ENCODE measurements around the gene MAST3. TPM values are rescaled to one million over a fixed set of nuclear protein-coding genes. Genes with fewer than 3 reads are reported as not detected.
A peak's percentile ranks its signal among the peaks of the same experiment; 100 is the strongest.

The MAST3 gene
- total RNA-seq, 1 donor from 2014 or later, result 7.9 TPM

DNA sequence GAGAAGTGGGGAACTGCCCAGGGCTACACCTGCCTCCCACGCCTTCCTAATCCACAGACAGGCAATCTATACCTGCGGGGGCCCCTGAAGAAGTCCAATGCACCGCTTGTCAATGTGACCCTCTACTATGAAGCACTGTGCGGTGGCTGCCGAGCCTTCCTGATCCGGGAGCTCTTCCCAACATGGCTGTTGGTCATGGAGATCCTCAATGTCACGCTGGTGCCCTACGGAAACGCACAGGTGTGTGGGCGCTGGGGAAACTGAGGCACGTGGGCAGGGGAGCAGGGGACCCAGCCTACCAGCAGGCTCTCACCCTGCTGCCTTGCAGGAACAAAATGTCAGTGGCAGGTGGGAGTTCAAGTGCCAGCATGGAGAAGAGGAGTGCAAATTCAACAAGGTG, 77.4 kb downstream of the MAST3 start:
- DNase-seq (ENCODE audit: extremely low read depth, low read depth, low spot score), result no peak

DNA sequence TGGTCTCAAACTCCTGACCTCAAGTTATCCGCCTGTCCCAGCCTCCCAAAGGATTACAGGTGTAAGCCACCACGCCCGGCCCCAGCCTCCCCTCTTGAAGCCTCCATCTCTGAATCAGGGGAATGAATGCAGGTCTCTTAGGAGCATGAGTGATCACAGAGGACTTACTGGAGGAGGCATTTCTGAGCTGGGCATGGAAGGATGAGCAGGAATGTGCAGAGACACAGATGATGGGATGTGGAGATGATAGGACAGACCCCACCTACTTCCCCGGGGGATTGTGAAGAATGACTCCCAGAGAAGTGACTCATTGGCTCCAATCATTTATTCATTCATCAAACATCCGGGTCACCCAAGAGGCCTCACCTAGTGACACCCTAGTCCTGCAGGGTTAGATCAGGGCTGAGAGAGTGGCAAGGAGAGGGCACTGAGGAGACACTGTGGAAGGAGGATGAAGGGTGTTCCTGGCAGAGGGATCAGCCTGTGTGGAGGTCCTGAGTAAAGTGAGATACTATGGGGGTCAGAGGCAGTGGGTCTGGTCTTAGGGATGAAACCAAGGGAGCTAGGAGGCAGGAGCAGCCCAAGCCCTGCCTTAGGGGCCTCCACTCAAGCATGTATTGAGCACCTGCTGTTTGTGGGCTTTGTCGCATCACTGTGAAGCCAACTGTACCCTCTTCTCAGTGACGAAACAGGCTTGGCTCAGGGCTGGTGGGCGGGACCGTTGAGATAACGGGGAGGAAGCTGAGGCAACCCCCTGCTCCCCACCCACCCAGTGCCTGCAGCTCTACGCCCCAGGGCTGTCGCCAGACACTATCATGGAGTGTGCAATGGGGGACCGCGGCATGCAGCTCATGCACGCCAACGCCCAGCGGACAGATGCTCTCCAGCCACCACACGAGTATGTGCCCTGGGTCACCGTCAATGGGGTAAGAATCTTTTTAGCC, 79.1 kb downstream of the MAST3 start:
- DNase-seq (ENCODE audit: extremely low read depth, low read depth, low spot score), result no peak

DNA sequence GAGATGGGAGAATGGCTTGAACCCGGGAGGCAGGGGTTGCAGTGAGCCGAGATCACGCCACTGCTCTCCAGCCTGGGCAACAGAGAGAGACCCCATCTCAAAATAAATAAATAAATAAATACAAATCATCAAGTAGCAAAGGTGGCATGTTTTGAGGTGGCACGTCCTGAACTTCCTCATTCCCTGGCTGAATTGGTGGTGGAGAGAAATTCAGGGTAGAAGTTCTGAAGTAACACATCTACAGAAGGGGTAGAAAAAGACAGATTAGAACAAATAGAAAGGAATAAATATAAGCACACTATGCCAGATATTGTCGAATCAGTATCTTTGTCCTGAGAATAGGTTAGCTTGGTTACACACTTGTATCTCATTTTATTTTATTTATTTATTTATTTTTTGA, 82.4 kb downstream of the MAST3 start:
- DNase-seq (ENCODE audit: extremely low read depth, low read depth, low spot score), result no peak

DNA sequence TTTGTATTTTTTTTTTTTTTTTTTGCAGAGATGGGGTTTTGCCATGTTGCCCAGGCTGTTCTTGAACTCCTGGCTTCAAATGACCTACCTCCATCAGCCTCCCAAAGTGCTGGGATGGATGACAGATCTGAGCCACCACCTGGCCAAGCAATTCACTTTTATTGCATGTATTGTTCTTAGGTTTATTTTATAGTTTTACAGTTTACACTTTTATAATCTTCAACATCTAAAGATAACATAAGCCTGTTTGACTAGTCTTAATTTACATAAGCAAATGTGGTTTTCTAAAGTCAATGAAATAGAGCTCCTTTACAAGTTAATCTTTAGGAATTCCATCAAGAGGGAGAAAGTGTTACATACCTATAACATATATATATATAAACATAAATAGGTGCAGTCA, 86.0 kb downstream of the MAST3 start:
- DNase-seq (ENCODE audit: extremely low read depth, low read depth, low spot score), result no peak

DNA sequence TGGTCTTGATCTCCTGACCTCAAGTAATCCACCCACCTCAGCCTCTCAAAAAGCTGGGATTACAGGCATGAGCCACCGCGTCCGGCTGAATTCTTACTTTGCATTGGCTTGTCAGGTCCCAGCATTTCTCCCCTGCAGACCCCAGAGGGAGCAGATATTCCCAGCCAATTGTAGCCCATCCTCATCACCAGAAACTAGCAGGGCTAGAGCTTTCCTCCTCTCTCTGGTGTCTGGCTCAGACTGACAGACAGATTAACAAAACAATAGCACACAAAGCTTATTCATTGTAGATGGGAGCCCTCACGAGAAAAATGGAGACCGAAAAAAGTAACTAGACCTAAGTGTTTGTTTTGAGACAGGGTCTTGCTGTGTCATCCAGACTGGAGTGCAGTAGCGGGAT, 88.0 kb downstream of the MAST3 start:
- no peak for DNase-seq (ENCODE audit: extremely low read depth, low read depth, low spot score)

DNA sequence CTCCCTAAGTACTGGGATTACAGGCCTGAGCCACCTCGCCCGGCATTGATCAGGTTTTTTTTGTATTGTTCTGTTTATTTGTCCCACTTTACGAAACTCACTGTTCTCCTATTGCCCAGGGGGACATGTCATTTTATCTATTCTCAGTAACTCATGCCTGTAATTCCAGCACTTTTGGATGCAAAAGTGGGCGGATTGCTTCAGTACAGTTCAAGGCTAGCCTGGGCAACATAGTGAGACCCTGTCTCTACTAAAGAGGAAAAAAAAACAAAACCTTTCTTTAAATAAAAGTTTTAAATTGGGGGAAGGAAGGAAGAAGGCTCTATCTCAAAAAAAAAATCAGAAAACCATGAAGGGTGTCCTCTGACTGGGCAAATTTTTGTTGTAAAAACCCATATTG, 92.7 kb downstream of the MAST3 start:
- DNase-seq (ENCODE audit: extremely low read depth, low read depth, low spot score), result no peak

DNA sequence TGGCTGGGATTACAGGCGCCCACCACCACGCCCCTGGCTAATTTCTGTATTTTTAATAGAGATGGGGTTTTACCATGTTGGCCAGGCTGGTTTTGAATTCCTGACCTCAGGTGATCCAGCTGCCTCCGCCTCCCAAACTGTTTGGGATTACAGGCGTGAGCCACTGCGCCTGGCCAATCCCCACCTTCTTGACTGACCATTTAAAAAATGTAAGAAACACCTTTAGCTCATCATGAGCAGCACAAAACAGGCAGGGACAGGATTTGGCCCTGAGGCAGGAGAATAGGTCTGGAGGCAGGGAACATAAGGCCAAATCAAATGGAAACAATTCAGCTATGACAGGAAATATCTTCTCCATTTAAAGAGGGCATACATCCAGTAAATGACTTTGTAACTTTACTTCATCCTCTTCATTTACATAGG, 94.1 kb downstream of the MAST3 start:
- no peak for DNase-seq (ENCODE audit: extremely low read depth, low read depth, low spot score)

DNA sequence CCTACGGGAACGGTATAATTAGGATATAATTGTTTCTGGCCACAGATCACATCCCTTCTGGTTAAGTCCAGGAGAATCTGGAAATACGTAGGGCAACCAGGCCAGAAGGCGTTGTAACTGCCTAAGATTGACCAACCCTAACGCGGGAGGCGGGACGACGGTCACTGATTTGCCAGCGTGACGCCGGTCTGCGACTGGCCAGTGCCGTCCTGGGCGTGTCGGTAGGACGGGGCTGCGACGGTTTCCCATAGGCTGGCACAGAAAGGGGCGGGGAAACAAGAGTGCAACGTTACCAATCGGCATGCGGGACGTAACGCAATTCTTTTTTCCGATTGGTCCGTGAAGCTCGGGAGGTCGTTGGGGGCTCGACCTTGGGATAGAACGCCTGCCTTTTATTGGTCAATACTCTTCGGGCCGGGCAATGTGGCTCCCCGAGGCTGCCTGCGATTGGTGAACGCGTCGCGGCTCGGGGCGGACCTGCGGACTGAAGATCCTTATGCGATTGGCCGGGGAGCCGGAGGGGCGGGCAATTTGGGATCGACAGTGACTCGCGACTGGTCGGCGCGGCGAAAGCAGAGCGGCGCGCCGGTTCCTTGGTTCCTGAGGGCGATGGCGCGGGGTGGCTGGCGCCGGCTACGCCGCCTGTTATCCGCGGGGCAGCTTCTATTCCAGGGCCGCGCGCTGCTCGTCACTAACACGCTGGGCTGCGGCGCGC, 95.3 kb downstream of the MAST3 start, which contains the start of gene MPV17L2:
Gene MPV17L2, plus strand, starts transcription at position 546 of the 715 bp plus-strand sequence. Its CDS starts 64 bp downstream, at position 610.
- DNase-seq (ENCODE audit: extremely low read depth, low read depth, low spot score), result peak; percentile 99

DNA sequence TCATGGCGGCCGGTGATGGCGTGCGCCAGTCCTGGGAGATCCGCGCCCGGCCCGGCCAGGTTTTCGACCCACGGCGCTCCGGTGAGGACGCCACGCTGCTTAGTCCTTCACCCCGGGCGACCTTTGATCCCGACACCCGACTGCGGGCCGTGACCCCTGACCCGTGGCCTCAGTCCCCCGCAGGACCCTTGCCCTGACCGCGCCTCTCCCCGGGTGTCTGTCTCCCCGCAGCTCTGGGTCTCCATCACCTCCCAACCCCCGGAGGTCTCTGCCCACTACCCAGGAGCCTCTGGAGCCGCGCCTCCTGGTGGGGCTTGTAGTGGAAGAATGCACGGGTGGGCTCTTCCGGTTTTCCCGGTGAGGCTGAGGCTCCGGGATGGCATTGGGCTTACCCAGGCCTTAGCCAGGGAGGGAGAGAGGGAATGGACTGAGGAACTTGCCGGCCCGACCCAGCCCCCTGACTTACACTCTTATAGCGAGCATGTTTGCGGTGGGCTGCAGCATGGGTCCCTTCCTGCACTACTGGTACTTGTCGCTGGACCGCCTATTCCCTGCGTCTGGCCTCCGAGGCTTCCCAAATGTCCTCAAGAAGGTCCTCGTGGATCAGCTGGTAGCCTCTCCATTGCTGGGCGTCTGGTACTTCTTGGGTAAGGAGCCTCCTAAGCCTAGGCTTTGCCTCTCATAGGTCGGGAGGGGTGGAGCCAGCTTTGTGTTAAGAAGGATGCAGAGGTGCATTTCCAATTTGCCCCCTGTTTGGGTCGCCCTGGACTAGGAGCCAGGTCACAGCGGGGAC, 96.0 kb downstream of the MAST3 start:
- DNase-seq (ENCODE audit: extremely low read depth, low read depth, low spot score), result no peak

DNA sequence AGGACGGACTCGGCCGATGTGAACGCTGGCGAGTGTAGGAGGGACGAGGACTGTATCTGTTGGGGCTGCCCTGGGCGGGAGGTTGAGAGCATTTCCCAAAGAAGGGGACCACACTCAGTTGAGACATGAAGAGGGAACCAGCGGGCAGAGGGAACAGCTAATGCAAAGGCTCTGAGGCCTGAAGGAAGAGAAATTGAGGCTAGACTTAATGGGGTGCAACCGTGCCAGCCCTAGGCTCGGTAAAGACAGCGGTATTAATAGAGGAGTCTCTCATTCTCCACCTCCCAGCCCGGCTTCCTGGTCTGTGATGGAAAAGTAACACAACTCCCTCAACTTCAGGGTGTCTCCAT, 96.6 kb downstream of the MAST3 start:
- no peak for DNase-seq (ENCODE audit: extremely low read depth, low read depth, low spot score)

DNA sequence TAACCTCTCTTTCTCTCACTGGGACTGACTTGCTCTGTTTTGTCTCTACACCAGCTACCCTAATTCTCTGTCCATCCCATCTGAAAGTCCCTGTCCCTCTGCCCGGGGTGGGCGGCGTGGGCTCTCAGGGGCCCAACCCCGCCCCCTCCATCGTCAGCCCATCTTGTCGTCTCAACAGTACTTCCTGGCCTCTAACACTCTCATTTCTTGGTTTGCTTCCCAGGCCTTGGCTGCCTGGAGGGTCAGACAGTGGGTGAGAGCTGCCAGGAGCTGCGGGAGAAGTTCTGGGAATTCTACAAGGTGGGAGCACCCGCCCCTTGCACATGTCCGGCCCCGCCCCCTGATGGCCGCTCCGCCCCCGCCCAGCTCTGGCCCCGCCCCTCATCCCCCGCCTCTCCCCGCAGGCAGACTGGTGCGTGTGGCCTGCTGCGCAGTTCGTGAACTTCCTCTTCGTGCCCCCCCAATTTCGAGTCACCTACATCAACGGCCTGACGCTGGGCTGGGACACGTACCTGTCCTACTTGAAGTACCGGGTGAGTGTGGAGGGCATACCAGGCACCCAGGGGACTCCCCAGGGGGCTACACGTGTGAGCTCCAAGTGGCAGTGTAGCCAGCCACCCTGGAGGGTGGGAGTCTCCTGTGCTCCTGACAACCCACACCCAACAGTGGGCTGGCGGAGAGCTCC, 97.1 kb downstream of the MAST3 start:
- DNase-seq (ENCODE audit: extremely low read depth, low read depth, low spot score), result no peak

DNA sequence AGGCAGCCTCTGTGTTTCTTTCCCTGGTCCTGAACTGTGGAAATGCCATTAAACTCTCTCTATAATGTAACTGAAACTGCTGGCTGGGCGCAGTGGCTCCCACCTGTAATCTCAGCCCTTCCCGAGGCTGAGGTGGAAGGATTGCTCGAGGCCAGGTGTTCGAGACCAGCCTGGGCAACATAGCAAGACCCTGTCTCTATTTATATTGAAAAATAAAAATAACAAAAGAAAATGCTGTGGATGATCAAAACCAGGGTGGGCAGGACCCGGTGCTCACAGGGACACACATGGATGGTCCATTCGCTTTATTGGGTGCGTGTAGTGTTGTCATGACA, 98.9 kb downstream of the MAST3 start:
- DNase-seq (ENCODE audit: extremely low read depth, low read depth, low spot score), result no peak

DNA sequence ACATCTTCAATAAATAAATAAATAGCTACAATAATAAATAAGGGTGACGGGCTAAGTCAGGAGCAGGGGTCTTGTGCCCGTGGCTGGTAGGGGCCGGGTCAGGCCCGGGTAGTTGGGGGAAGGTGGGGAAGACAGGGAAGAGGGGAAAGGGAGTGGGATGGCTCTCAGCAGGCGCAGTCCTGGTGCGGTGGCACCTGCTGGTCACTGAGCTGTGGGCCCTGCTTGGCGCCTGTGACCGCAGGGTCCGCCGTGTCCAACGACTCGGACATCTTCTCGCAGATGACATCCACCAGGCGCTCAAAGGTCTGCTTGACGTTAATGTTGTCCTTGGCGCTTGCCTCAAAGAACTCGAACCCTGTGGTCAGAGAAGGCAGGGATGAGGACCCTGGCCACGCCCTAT, 99.7 kb downstream of the MAST3 start:
- DNase-seq (ENCODE audit: extremely low read depth, low read depth, low spot score), result no peak

DNA sequence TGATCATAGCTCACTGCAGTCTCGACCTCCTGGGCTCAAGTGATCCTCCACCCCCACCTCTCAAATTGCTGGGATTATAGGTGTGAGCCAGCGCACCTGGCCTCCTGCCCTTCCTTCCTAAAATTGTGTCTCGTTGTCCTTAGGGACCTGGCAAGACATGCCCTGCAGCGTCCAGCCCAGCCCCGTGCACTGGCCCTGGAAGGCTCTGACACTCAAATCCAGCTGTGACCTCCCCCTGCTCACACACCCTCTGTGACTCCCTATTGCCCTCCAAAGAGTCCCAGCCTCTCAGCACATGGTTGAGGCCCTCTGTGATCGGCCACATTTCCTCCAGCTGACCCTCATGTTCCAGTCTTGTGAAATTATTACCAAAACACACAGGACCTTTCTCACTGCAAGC, 100.4 kb downstream of the MAST3 start:
- DNase-seq (ENCODE audit: extremely low read depth, low read depth, low spot score), result no peak

DNA sequence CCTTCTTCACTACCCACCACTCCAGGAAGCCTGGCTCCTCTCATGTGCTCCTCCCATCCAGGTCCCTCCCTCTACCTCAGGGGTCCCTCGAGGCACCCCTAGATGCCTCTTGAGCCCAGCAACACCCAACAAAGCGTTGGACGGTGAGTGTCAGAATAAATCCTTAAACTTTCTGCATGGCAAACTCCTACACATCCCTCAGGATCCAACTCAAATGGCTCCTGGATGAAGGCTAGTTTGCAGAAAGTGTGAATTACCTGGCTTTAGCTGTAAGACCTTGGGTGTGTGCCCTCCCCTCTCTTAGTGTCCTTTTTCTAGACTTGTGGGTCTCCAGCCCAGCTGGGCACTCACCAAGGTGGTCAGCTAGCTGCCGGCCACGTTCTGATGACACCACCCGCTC, 100.8 kb downstream of the MAST3 start:
- DNase-seq (ENCODE audit: extremely low read depth, low read depth, low spot score), result no peak

Other genes with a start within 250 kb of the MAST3 start
- gene JAK3, start 249.8 kb upstream of the MAST3 start, total RNA-seq, result 12.1 and 25.9 TPM in 2 replicates
- 1,326 and 1,657 TPM in 2 replicates for gene RPL18A, start 237.9 kb upstream of the MAST3 start, total RNA-seq
- not detected in 2 replicates for gene SLC5A5, start 225.8 kb upstream of the MAST3 start, total RNA-seq
- gene CCDC124, start 164.8 kb upstream of the MAST3 start, total RNA-seq, result 94.4 and 103 TPM in 2 replicates
- gene KCNN1, start 130.7 kb upstream of the MAST3 start, total RNA-seq, result 0.41 and 2.3 TPM in 2 replicates
- 15.5 and 38.1 TPM in 2 replicates for gene ARRDC2, start 89.6 kb upstream of the MAST3 start, total RNA-seq
- 0.12 and 0.19 TPM in 2 replicates for gene IL12RB1, start 10.8 kb upstream of the MAST3 start, total RNA-seq
- 17.4 and 27.1 TPM in 2 replicates for gene PIK3R2, start 55.4 kb downstream of the MAST3 start, total RNA-seq
- gene IFI30, start 76.0 kb downstream of the MAST3 start, total RNA-seq, result 13.4 and 21.0 TPM in 2 replicates
- gene MPV17L2, start 95.4 kb downstream of the MAST3 start, total RNA-seq, result 30.7 and 36.3 TPM in 2 replicates
- gene RAB3A, start 106.3 kb downstream of the MAST3 start, total RNA-seq, result 2.6 and 4.1 TPM in 2 replicates
- gene PDE4C, start 128.7 kb downstream of the MAST3 start, total RNA-seq, result 0.58 TPM in 1 of 2 replicates, not detected in the other
- 0.92 and 2.4 TPM in 2 replicates for gene IQCN, start 176.7 kb downstream of the MAST3 start, total RNA-seq
- 212 and 428 TPM in 2 replicates for gene JUND, start 183.8 kb downstream of the MAST3 start, total RNA-seq
- 201 and 204 TPM in 2 replicates for gene LSM4, start 225.3 kb downstream of the MAST3 start, total RNA-seq
- gene PGPEP1, start 242.8 kb downstream of the MAST3 start, total RNA-seq, result 18.6 and 26.5 TPM in 2 replicates